Loucy (cell line): ENCODE results near the gene ABCA8.

ENCODE experiments used
- H2AFZ ChIP-seq: fragments of 200-600 bp; sonication (generic); 2 replicates; pipeline ENCODE4 v1.6.0; 2016; ENCODE audit warnings: antibody characterized with exemption, mild to moderate bottlenecking, low read length, moderate library complexity
- H3F3A ChIP-seq: fragments of 200-600 bp; 2 replicates; pipeline ENCODE4 v1.6.0; 2016; ENCODE audit warnings: antibody characterized with exemption, low read depth, mild to moderate bottlenecking
- H3K27me3 ChIP-seq: fragments of 200-600 bp; sonication (generic); 2 replicates; pipeline ENCODE4 v1.6.1; 2014; ENCODE audit warnings: low read length, mild to moderate bottlenecking; ENCODE audit not compliant: insufficient read depth, poor library complexity, severe bottlenecking
- H3K36me3 ChIP-seq: fragments of 200-600 bp; sonication (generic); 2 replicates; pipeline ENCODE4 v1.6.1; 2016; ENCODE audit warnings: low read length; ENCODE audit not compliant: insufficient read depth
- H3K4me1 ChIP-seq: fragments of 200-600 bp; sonication (generic); 2 replicates; pipeline ENCODE4 v1.5.1; 2014; ENCODE audit warnings: low read length, mild to moderate bottlenecking; ENCODE audit not compliant: insufficient read depth, poor library complexity, severe bottlenecking
- H3K4me2 ChIP-seq: fragments of 200-600 bp; sonication (generic); 2 replicates; pipeline ENCODE4 v1.6.0; 2014; ENCODE audit warnings: antibody characterized with exemption, low read length, low read depth, mild to moderate bottlenecking; ENCODE audit not compliant: poor library complexity, severe bottlenecking
- H3K4me3 ChIP-seq: fragments of 200-600 bp; sonication (generic); 2 replicates; pipeline ENCODE4 v1.5.1; 2014; ENCODE audit warnings: low read length, mild to moderate bottlenecking, mixed read lengths; ENCODE audit not compliant: poor library complexity, severe bottlenecking
- H3K79me2 ChIP-seq: fragments of 200-600 bp; sonication (generic); 2 replicates; pipeline ENCODE4 v1.6.1; 2014; ENCODE audit warnings: low read length; ENCODE audit not compliant: insufficient read depth
- H3K9ac ChIP-seq: fragments of 200-600 bp; sonication (generic); 2 replicates; pipeline ENCODE4 v1.6.0; 2014; ENCODE audit warnings: mild to moderate bottlenecking, low read depth, low read length, moderate library complexity; ENCODE audit not compliant: poor library complexity, severe bottlenecking
- H3K9me2 ChIP-seq: fragments of 200-600 bp; sonication (generic); replicated peaks from 2 replicates; pipeline ENCODE4 v1.6.1; 2016; ENCODE audit warnings: low read depth, low read length, mixed read lengths
- H3K9me3 ChIP-seq: fragments of 200-600 bp; sonication (generic); 2 replicates; pipeline ENCODE4 v1.6.1; 2014; ENCODE audit warnings: mild to moderate bottlenecking, antibody characterized with exemption, low read length, low read depth; ENCODE audit not compliant: insufficient read depth
- H4K20me1 ChIP-seq: fragments of 200-600 bp; sonication (generic); 2 replicates; pipeline ENCODE4 v1.6.0; 2014; ENCODE audit warnings: antibody characterized with exemption, low read length, mild to moderate bottlenecking; ENCODE audit not compliant: insufficient read depth, poor library complexity, severe bottlenecking
- CTCF ChIP-seq: fragments of 200-600 bp; sonication (generic); conservative IDR thresholded peaks from 2 replicates; pipeline ENCODE4 v1.5.1; 2014; ENCODE audit warnings: mild to moderate bottlenecking, antibody characterized with exemption, low read length
- EZH2phosphoT487 ChIP-seq: fragments of 200-600 bp; IDR thresholded peaks from 2 replicates; pipeline ENCODE4 v1.6.1; 2018; ENCODE audit warnings: antibody characterized with exemption, mild to moderate bottlenecking, moderate library complexity, borderline replicate concordance

ABCA8 gene

GRCh38 chr17:68822719-68823289 lies 132.4 kb downstream of the ABCA8 start:
- Histone ChIP-seq H3K9ac (no peak overlapping the region), H3F3A (no peaks in the 10 kb centered on the region), H3K36me3 (no peaks in the 10 kb centered on the region), H3K4me1 (no peaks in the 10 kb centered on the region), H3K9me3 (no peaks in the 10 kb centered on the region), H4K20me1 (no peaks in the 10 kb centered on the region), H3K4me3 (no peak overlapping the region), H3K27me3 (no peaks in the 10 kb centered on the region), H3K4me2 (no peak overlapping the region), H3K79me2 (no peaks in the 10 kb centered on the region), H3K9me2 (no peaks in the 10 kb centered on the region), H2AFZ (no peak overlapping the region)
- TF ChIP-seq EZH2phosphoT487 (no peak), CTCF (no peak)

GRCh38 chr17:68821860-68822696 lies 133.1 kb downstream of the ABCA8 start:
- Histone ChIP-seq H3K9ac (no peak overlapping the region), H3K9me3 (no peaks in the 10 kb centered on the region), H3K79me2 (no peaks in the 10 kb centered on the region), H3K4me2 (no peak overlapping the region), H3K4me3 (no peak overlapping the region), H3K36me3 (no peaks in the 10 kb centered on the region), H3F3A (no peaks in the 10 kb centered on the region), H3K4me1 (no peaks in the 10 kb centered on the region), H4K20me1 (no peaks in the 10 kb centered on the region), H2AFZ (no peak overlapping the region), H3K27me3 (no peaks in the 10 kb centered on the region), H3K9me2 (no peaks in the 10 kb centered on the region)
- no peak for TF ChIP-seq EZH2phosphoT487
- no peak for TF ChIP-seq CTCF

- no peaks in the 10 kb centered on the region for H3F3A ChIP-seq
- H3K9me2 ChIP-seq, result no peaks in the 10 kb centered on the region
- TF ChIP-seq CTCF (no peak), EZH2phosphoT487 (no peak)
- no peaks in the 10 kb centered on the region for H3K9me3 ChIP-seq
- H3K9ac ChIP-seq, result no peak overlapping the region
- no peaks in the 10 kb centered on the region for H3K79me2 ChIP-seq
- H3K27me3 ChIP-seq, result no peaks in the 10 kb centered on the region
- no peak overlapping the region for H2AFZ ChIP-seq
- H3K4me1 ChIP-seq, result no peaks in the 10 kb centered on the region
- H3K4me2 ChIP-seq, result no peak overlapping the region
- H3K4me3 ChIP-seq, result no peak overlapping the region
- no peaks in the 10 kb centered on the region for H4K20me1 ChIP-seq
- no peaks in the 10 kb centered on the region for H3K36me3 ChIP-seq
Observed at GRCh38 chr17:68820825-68821481, 134.2 kb downstream of the ABCA8 start.
